Prostate gland (tissue), 2 donors: ENCODE measurements around the gene SRPK1. TPM values are rescaled to one million over a fixed set of nuclear protein-coding genes. Genes with fewer than 3 reads are reported as not detected.

Source experiments
- DNase-seq: peaks from one replicate; pipeline ENCODE4 v3.0.0-alpha.2; 2019; ENCODE audit warnings: low spot score
- H3K27ac ChIP-seq, 2 donors: fragments of 200-600 bp; sonication (generic); 2 replicates each; pipeline ENCODE4 v1.5.1; 2017 to 2019
- H3K27me3 ChIP-seq: fragments of 200-600 bp; sonication (generic); replicated peaks from 2 replicates; pipeline ENCODE4 v1.5.1; 2019; ENCODE audit not compliant: insufficient read depth
- H3K36me3 ChIP-seq, 2 donors: fragments of 200-600 bp; sonication (generic); 1 replicate in 1 of 2; 2 replicates in 1 of 2; pipeline versions ENCODE4 v1.5.1 to v1.8.1; 2017 to 2019
- H3K4me1 ChIP-seq: fragments of 200-600 bp; sonication (generic); replicated peaks from 2 replicates; pipeline ENCODE4 v1.5.1; 2019
- H3K4me3 ChIP-seq, 2 donors: fragments of 200-600 bp; sonication (generic); 2 replicates each; pipeline ENCODE4 v1.5.1; 2017 to 2019
- H3K9me3 ChIP-seq: fragments of 200-600 bp; sonication (generic); 2 replicates; pipeline ENCODE4 v1.5.1; 2017
- POLR2A ChIP-seq: fragments of 450-650 bp; IDR thresholded peaks from one replicate; pipeline ENCODE4 v1.6.1; 2016; ENCODE audit warnings: antibody characterized with exemption, mild to moderate bottlenecking
- POLR2AphosphoS5 ChIP-seq: sonication (generic); formaldehyde crosslinking; IDR thresholded peaks from one replicate; pipeline ENCODE4 v1.6.1; 2017; ENCODE audit warnings: antibody characterized with exemption
- WGBS: methylation state at CpG from one replicate; pipeline ENCODE4 v1.1.5; 2018; 5-methylcytosine and 5-hydroxymethylcytosine counted together
- intact Hi-C: fragments of 100-400 bp; cut with DNase I; formaldehyde crosslinking; loops from one replicate; pipeline ENCODE4 v1.14.2; 2022
- total RNA-seq, 2 donors: library from RNA; depleted of rRNA; stranded (reverse); fragments of >200 nt; gene quantifications; one replicate each; pipeline ENCODE4 v1.1.0, GENCODE V29; 2016
- TF ChIP-seq, protein P1 (sequence below), 4 experiments: fragments of 200-600 bp in 2 of 4; fragments of 450-650 bp in 2 of 4; sonication (generic) in 2 of 4; IDR thresholded peaks; 1 replicate in 3 of 4; 2 replicates in 1 of 4; pipeline ENCODE4 v1.5.1; 2016 to 2019; ENCODE audit warnings: antibody characterized with exemption in 4 of 4, mild to moderate bottlenecking in 2 of 4, moderate library complexity in 2 of 4

SRPK1 gene
- total RNA-seq, 2 donors from 2014 or later = 19.4 to 59.4 TPM

- 82% methylated on average over 3 of the region's 3 CpGs for WGBS
Observed at GRCh38 chr6:35895560-35895959, 25.3 kb downstream of the SRPK1 start.

DNA sequence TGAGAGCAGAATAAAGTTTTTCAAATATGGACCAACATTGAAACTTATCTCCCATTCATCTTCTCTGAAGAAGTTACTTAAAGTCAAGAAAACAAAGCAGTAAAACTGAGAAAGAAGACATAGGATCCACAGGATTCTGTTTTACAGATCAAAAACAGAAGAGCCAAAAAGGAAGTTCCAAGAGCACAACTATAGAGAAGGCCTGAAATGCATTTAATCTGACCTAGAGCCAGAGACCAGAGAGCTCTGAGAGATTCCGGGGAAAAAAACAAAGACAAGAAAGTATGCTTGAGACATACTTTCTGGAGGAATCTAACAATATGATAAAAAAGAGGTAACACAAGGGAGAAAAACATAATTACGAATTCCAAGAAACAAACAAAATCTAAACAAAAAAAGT is 26.1 kb downstream of the SRPK1 start:
- intact Hi-C loops = no loop called here
- Histone ChIP-seq H3K27ac (no peak overlapping the region), H3K36me3 (no peaks in the 10 kb centered on the region), H3K4me3 (no peak overlapping the region), H3K27me3 (no peaks in the 10 kb centered on the region), H3K9me3 (no peaks in the 10 kb centered on the region), H3K4me1 (no peaks in the 10 kb centered on the region)
- DNase-seq = no peak
- no peak for TF ChIP-seq POLR2AphosphoS5
- TF ChIP-seq POLR2A = no peak
- TF ChIP-seq, protein P1, sequence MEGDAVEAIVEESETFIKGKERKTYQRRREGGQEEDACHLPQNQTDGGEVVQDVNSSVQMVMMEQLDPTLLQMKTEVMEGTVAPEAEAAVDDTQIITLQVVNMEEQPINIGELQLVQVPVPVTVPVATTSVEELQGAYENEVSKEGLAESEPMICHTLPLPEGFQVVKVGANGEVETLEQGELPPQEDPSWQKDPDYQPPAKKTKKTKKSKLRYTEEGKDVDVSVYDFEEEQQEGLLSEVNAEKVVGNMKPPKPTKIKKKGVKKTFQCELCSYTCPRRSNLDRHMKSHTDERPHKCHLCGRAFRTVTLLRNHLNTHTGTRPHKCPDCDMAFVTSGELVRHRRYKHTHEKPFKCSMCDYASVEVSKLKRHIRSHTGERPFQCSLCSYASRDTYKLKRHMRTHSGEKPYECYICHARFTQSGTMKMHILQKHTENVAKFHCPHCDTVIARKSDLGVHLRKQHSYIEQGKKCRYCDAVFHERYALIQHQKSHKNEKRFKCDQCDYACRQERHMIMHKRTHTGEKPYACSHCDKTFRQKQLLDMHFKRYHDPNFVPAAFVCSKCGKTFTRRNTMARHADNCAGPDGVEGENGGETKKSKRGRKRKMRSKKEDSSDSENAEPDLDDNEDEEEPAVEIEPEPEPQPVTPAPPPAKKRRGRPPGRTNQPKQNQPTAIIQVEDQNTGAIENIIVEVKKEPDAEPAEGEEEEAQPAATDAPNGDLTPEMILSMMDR (IDR thresholded peaks at IDR 0.05) = no peak
- WGBS = 86% methylated on average over 2 of the region's 2 CpGs

More at GRCh38 chr6:35895560-35895959, 25.3 kb downstream of the SRPK1 start:
- Histone ChIP-seq H3K27ac (no peak overlapping the region), H3K27me3 (no peaks in the 10 kb centered on the region), H3K36me3 (no peaks in the 10 kb centered on the region), H3K4me1 (no peaks in the 10 kb centered on the region), H3K9me3 (no peaks in the 10 kb centered on the region), H3K4me3 (no peak overlapping the region)
- TF ChIP-seq POLR2AphosphoS5 (no peak), POLR2A (no peak)
- TF ChIP-seq, protein P1 (IDR thresholded peaks at IDR 0.05) = no peak
- no peak for DNase-seq
- intact Hi-C loops = no loop called here

DNA sequence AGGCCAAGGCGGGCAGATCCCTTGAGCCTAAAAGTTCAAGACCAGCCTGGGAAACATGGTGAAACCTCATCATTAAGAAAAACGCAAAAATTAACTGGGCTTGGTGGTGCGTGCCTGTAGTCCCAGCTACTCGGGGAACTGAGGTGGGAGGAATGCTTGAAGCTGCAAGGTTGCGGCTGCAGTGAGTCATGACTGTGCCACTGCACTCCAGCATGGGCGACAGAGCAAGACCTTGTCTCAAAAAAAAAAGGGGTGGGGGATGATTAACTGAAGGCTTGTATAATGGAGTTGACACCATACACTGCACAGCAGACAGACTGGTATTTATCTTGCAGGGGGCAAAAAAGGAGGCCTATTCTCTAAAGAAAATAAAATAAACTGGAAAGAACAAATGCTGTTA is 27.7 kb downstream of the SRPK1 start:
- WGBS = 98% methylated on average over 6 of the region's 6 CpGs
- intact Hi-C loops = no loop called here
- DNase-seq = no peak

GRCh38 chr6:35892482-35892881 is 28.4 kb downstream of the SRPK1 start:
- no peak overlapping the region for H3K4me3 ChIP-seq
- intact Hi-C loops = no loop called here
- H3K9me3 ChIP-seq = no peaks in the 10 kb centered on the region
- DNase-seq = no peak
- H3K27me3 ChIP-seq = no peaks in the 10 kb centered on the region
- no peaks in the 10 kb centered on the region for H3K36me3 ChIP-seq
- H3K27ac ChIP-seq = no peak overlapping the region
- no peaks in the 10 kb centered on the region for H3K4me1 ChIP-seq
- TF ChIP-seq, protein P1 (IDR thresholded peaks at IDR 0.05) = no peak
- TF ChIP-seq POLR2AphosphoS5 (no peak), POLR2A (no peak)
- 91% methylated on average over 5 of the region's 5 CpGs for WGBS

More for the DNA sequence above, 27.7 kb downstream of the SRPK1 start:
- Histone ChIP-seq H3K27ac (no peak overlapping the region), H3K4me1 (no peaks in the 10 kb centered on the region), H3K36me3 (no peaks in the 10 kb centered on the region), H3K4me3 (no peak overlapping the region), H3K9me3 (no peaks in the 10 kb centered on the region), H3K27me3 (no peaks in the 10 kb centered on the region)
- TF ChIP-seq POLR2A = no peak
- TF ChIP-seq, protein P1 (IDR thresholded peaks at IDR 0.05) = no peak
- no peak for TF ChIP-seq POLR2AphosphoS5

DNA sequence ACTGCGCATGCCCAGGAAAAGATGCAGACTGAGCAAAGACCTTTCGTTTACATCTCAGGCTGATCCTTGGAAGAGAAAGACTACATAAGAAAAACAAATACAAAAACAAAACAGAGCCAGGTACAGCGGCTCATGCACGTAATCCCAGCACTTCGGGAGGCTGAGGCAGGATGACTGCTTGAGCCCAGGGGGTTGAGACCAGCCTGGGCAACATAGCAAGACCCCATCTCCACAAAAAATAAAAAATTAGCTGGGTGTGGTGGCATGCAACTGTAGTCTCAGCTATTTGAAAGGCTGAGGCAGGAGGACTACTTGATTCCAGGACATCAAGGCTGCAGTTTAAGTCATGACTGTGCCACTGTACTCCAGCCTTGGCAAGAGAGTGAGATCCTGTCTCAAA is 41.7 kb downstream of the SRPK1 start:
- TF ChIP-seq, protein P1 (IDR thresholded peaks at IDR 0.05) = no peak
- TF ChIP-seq POLR2A = no peak
- TF ChIP-seq POLR2AphosphoS5 = no peak
- H3K4me1 ChIP-seq = no peaks in the 10 kb centered on the region
- intact Hi-C loops = no loop called here
- H3K36me3 ChIP-seq = peaks cover 0 to 4% of the 10 kb centered on the region in 2 donors
- no peak overlapping the region for H3K27ac ChIP-seq
- no peaks in the 10 kb centered on the region for H3K9me3 ChIP-seq
- H3K27me3 ChIP-seq = no peaks in the 10 kb centered on the region
- DNase-seq = no peak
- WGBS = 97% methylated on average over 5 of the region's 5 CpGs
- no peak overlapping the region for H3K4me3 ChIP-seq
